ENCODE results near the gene JHY.
"Not testable (repeated sequence)": the region's sequence is repeated elsewhere in the genome, so short reads cannot be mapped to it uniquely, and the experiment has no call there.

JHY gene

GRCh38 chr11:122882189-122882856 lies at the start of gene JHY:
Gene JHY (plus strand): TSS chr11:122882759. CDS start chr11:122885850, 3,091 bp downstream.
- DNase-seq = no peak

GRCh38 chr11:122833846-122834464 lies 48.6 kb upstream of the JHY start:
- no peak for DNase-seq

- no peak for DNase-seq
These were observed 45.6 kb upstream of the JHY start for GRCh38 chr11:122836916-122837315.

- no peak for DNase-seq
These were observed 44.8 kb upstream of the JHY start for GRCh38 chr11:122837528-122838346.

GRCh38 chr11:122843281-122844141 lies 39.0 kb upstream of the JHY start:
- DNase-seq = peak; percentile 29

GRCh38 chr11:122847466-122847865 lies 35.1 kb upstream of the JHY start:
- DNase-seq = no peak

GRCh38 chr11:122848186-122848585 lies 34.4 kb upstream of the JHY start:
- no peak for DNase-seq

- no peak for DNase-seq
These were observed 32.4 kb upstream of the JHY start for GRCh38 chr11:122850076-122850631.

GRCh38 chr11:122851366-122851966 lies 31.1 kb upstream of the JHY start:
- DNase-seq = no peak

GRCh38 chr11:122852074-122852795 lies 30.3 kb upstream of the JHY start:
- no peak for DNase-seq

- no peak for DNase-seq
These were observed 29.8 kb upstream of the JHY start for GRCh38 chr11:122852796-122853160.

GRCh38 chr11:122853261-122853660 lies 29.3 kb upstream of the JHY start:
- DNase-seq = no peak

- DNase-seq = peak; percentile 53
These were observed 28.6 kb upstream of the JHY start for GRCh38 chr11:122853971-122854446.

- DNase-seq = no peak
These were observed 20.9 kb upstream of the JHY start for GRCh38 chr11:122861631-122862030.

- no peak for DNase-seq
These were observed 20.5 kb upstream of the JHY start for GRCh38 chr11:122862091-122862490.

- DNase-seq = not testable (repeated sequence)
These were observed 19.4 kb upstream of the JHY start for GRCh38 chr11:122863154-122863553.

GRCh38 chr11:122863704-122864326 lies 18.7 kb upstream of the JHY start:
- peak; percentile 54 for DNase-seq

- DNase-seq = no peak
These were observed 18.0 kb upstream of the JHY start for GRCh38 chr11:122864386-122865115.

- peak; percentile 16 for DNase-seq
These were observed 12.9 kb upstream of the JHY start for GRCh38 chr11:122869622-122870021.

- no peak for DNase-seq
These were observed 11.3 kb upstream of the JHY start for GRCh38 chr11:122871302-122871701.
